HepG2 (cell line): ENCODE measurements around the gene ESR2. TPM values are rescaled to one million over a fixed set of nuclear protein-coding genes. Genes with fewer than 3 reads are reported as not detected.

Source experiments
- ATAC-seq: fragments of 200-7000 bp; cut with Tn5 transposase; 3 replicates; pipeline ENCODE4 v1.9.1; 2020; ENCODE audit warnings: mild to moderate bottlenecking, moderate library complexity
- BruUV-seq: library from RNA; stranded (reverse); fragments of 400-500 nt; replicated peaks from 2 replicates; lab custom pipeline; 2021; lab: Mats Ljungman, UMichigan
- CTCF ChIA-PET: fragments of 300-600 bp; formaldehyde crosslinking; extraction: SDS; loops from one replicate; lab custom pipeline; 2021; ENCODE audit warnings: low total read pairs, inconsistent platforms, low intra/inter-chr PET ratio; lab: Yijun Ruan, JAX
- POLR2A ChIA-PET: fragments of 350-600 bp; sonication (Branson Sonifier 250); formaldehyde crosslinking; loops from one replicate; lab custom pipeline; 2020; ENCODE audit warnings: antibody characterized with exemption, inconsistent platforms; lab: Yijun Ruan, JAX
- DNase-seq: peaks from one replicate; pipeline ENCODE4 v3.0.0-alpha.2; 2015; ENCODE audit warnings: low spot score
- FAIRE-seq: peaks from 3 replicates; lab custom pipeline; 2011; peaks lifted over from hg19 to GRCh38; lab: Jason Lieb, UNC
- H2AFZ ChIP-seq: one replicate; pipeline ENCODE4 v1.6.1; 2011; ENCODE audit warnings: low read length, inconsistent platforms
- H3K27ac ChIP-seq: fragments of 300-600 bp; 3 replicates; pipeline ENCODE4 v1.8.0; 2011; ENCODE audit warnings: mixed run types, mild to moderate bottlenecking, mixed read lengths, low read length, inconsistent platforms; ENCODE audit not compliant: insufficient read depth; ENCODE audit errors: extremely low read length
- H3K27me3 ChIP-seq, 2 experiments: fragments of 200-600 bp in 1 of 2; 2 replicates in 1 of 2; 3 replicates in 1 of 2; pipeline versions ENCODE4 v1.6.0 to v1.8.0; 2011; ENCODE audit warnings: low read length in 2 of 2, mild to moderate bottlenecking in 2 of 2, moderate library complexity in 2 of 2, inconsistent platforms in 1 of 2; ENCODE audit not compliant: insufficient read depth in 2 of 2, control insufficient read depth in 1 of 2
- H3K36me3 ChIP-seq, 2 experiments: fragments of 200-600 bp in 1 of 2; replicated peaks in 1 of 2; 2 replicates in 1 of 2; 3 replicates in 1 of 2; pipeline versions ENCODE4 v1.5.1 to v1.8.0; 2011; ENCODE audit warnings: low read length in 2 of 2, inconsistent platforms in 1 of 2; ENCODE audit not compliant: insufficient read depth in 2 of 2, control insufficient read depth in 1 of 2
- H3K4me1 ChIP-seq: 2 replicates; pipeline ENCODE4 v1.5.1; 2012; ENCODE audit warnings: low read length, inconsistent platforms; ENCODE audit not compliant: insufficient read depth
- H3K4me2 ChIP-seq: 2 replicates; pipeline ENCODE4 v1.6.0; 2011; ENCODE audit warnings: low read depth, low read length, inconsistent platforms
- H3K4me3 ChIP-seq, 3 experiments: fragments of 200-600 bp in 1 of 3; sonication (generic), shearing (Covaris generic) in 1 of 3; replicated peaks in 1 of 3; 2 replicates each; pipeline ENCODE4 v1.5.1; 2011 to 2016; ENCODE audit warnings: low read length in 3 of 3, inconsistent platforms in 2 of 3, low read depth in 2 of 3, mild to moderate bottlenecking in 2 of 3, control low read depth in 1 of 3, mixed read lengths in 1 of 3; ENCODE audit not compliant: insufficient read depth in 1 of 3
- H3K79me2 ChIP-seq: one replicate; pipeline ENCODE4 v1.6.1; 2011; ENCODE audit warnings: low read length, inconsistent platforms; ENCODE audit not compliant: insufficient read depth
- H3K9ac ChIP-seq: 2 replicates; pipeline ENCODE4 v1.6.0; 2011; ENCODE audit warnings: mild to moderate bottlenecking, low read depth, low read length, inconsistent platforms; ENCODE audit not compliant: insufficient read depth
- H3K9me3 ChIP-seq: 2 replicates; pipeline ENCODE4 v1.5.1; 2012; ENCODE audit warnings: mild to moderate bottlenecking, low read length
- H4K20me1 ChIP-seq: 2 replicates; pipeline ENCODE4 v1.6.0; 2011; ENCODE audit warnings: inconsistent platforms, mild to moderate bottlenecking, low read length, moderate library complexity; ENCODE audit not compliant: insufficient read depth
- AGO1 ChIP-seq: fragments of 200-400 bp; formaldehyde crosslinking; IDR thresholded peaks from 2 replicates; pipeline ENCODE4 v1.6.1; 2017; ENCODE audit warnings: mild to moderate bottlenecking, low read depth, low read length, moderate library complexity; ENCODE audit not compliant: poor library complexity, severe bottlenecking
- WGBS: methylation state at CpG from one replicate; pipeline ENCODE4 v1.1.6; 2017; ENCODE audit warnings: low lambda C conversion rate; 5-methylcytosine and 5-hydroxymethylcytosine counted together
- in situ Hi-C: cut with HindIII; loops from 2 replicates; pipeline ENCODE4 v1.10.0; 2017; ENCODE audit warnings: low pct_unique_long_range_greater_than_20kb; ENCODE audit not compliant: extremely low pct_ligation_motif_present
- intact Hi-C: fragments of 100-400 bp; cut with micrococcal nuclease; formaldehyde crosslinking; loops from one replicate; pipeline ENCODE4 v1.10.0; 2022; ENCODE audit not compliant: unreplicated experiment
- polyA plus RNA-seq, 8 experiments: library from polyadenylated mRNA; depleted of rRNA in 3 of 8; stranded (reverse) in 7 of 8; unstranded in 1 of 8; fragments of >200 nt; fragmentation: Illumina TruSeq in 4 of 8; extraction: Trizol in 4 of 8; gene quantifications; 2 replicates each; pipeline versions ENCODE4 v1.2.1 to v1.2.3, GENCODE V29; 2011 to 2016; ENCODE audit warnings: low read depth in 4 of 8, missing spikeins in 1 of 8, mixed read lengths in 1 of 8; ENCODE audit not compliant: insufficient read depth in 1 of 8
- total RNA-seq, 5 experiments: library from RNA; depleted of rRNA; stranded (reverse); fragments of >200 nt; fragmentation: Illumina TruSeq; extraction: Trizol; gene quantifications; 2 replicates each; pipeline ENCODE4 v1.2.3, GENCODE V29; 2016; ENCODE audit warnings: low read depth in 1 of 5
- TF ChIP-seq, protein P1 (sequence below): sonication (generic); formaldehyde crosslinking; conservative IDR thresholded peaks from 2 replicates; pipeline ENCODE4 v1.8.0; 2022; ENCODE audit warnings: mild to moderate bottlenecking, moderate library complexity, missing genetic modification reagents
- TF ChIP-seq, protein P2 (sequence below): sonication (generic); formaldehyde crosslinking; IDR thresholded peaks from 2 replicates; pipeline ENCODE4 v1.4.0; 2020; ENCODE audit warnings: mild to moderate bottlenecking, missing genetic modification reagents
- TF ChIP-seq, protein P3 (sequence below): sonication (generic); formaldehyde crosslinking; IDR thresholded peaks from 2 replicates; pipeline ENCODE4 v1.4.0; 2020; ENCODE audit warnings: mild to moderate bottlenecking, missing genetic modification reagents
- TF ChIP-seq, protein P4 (sequence below): sonication (generic); formaldehyde crosslinking; IDR thresholded peaks from 2 replicates; pipeline ENCODE4 v1.4.0; 2020; ENCODE audit warnings: mild to moderate bottlenecking, low read depth, missing genetic modification reagents
- TF ChIP-seq, protein P5 (sequence below): IDR thresholded peaks from 2 replicates; pipeline ENCODE4 v1.6.1; 2012; ENCODE audit warnings: inconsistent platforms

The ESR2 gene
- total and polyA plus RNA-seq, 2 of the 13 experiments (the other 11 are each of a cell fraction or from before 2014, with no cell fraction given), result 0.01 to 0.04 TPM

DNA sequence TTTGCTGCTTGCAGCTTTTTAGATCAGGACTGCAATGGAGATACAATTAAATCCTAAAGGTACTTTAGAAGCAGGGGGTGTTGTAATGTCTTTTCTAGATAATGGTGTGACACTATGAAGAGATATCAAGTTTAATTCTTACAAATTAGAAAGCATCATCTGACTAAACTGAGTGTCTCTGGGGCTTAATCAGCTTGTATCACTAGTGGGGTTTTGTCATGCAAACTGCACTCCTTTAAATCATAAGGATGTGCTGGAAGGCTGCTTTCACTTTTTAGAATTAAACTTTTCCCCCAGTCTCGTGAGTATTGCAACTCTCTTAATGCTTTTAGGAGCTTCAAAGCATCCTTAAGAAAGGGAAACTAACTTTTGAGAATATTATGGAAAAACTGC is 218.6 kb downstream of the ESR2 start (continued):
- TF ChIP-seq, protein P1, sequence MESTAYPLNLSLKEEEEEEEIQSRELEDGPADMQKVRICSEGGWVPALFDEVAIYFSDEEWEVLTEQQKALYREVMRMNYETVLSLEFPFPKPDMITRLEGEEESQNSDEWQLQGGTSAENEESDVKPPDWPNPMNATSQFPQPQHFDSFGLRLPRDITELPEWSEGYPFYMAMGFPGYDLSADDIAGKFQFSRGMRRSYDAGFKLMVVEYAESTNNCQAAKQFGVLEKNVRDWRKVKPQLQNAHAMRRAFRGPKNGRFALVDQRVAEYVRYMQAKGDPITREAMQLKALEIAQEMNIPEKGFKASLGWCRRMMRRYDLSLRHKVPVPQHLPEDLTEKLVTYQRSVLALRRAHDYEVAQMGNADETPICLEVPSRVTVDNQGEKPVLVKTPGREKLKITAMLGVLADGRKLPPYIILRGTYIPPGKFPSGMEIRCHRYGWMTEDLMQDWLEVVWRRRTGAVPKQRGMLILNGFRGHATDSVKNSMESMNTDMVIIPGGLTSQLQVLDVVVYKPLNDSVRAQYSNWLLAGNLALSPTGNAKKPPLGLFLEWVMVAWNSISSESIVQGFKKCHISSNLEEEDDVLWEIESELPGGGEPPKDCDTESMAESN, result no peak

DNA sequence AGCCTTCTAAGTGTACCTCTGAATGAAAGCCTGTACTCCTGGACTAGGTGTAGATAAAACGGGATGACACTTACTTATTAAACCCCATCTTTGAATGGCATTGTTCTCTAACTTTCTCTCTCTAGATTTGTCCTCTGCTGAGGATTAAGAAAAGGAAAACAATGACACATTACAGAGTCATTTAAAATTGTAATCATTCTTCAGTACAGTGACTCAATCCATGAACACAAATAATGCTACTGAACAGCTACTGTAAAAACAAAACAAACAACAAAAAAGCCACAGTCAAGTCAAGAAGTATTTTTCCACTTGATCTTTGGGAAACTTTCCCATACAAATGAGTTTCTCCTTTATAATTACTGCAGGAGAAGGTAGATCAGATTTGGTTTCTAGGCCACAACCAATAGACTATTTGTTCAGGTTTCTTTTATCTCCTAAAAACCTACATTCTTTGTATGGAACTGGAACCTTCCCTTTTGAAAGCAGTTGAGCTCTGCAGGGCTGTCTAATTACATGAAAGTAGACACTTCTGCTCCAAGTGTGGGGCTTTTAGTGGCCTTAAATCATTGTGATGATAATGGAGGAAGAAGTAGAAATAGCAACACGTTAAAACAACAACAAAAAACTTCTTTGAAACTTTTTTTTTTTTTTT is 219.1 kb downstream of the ESR2 start:
- Histone ChIP-seq H3K27ac (no peak overlapping the region), H3K27me3 (no peaks in the 10 kb centered on the region), H3K9ac (no peak overlapping the region), H3K36me3 (no peaks in the 10 kb centered on the region; a peak in 1 of 5 replicates), H2AFZ (no peak overlapping the region), H4K20me1 (no peaks in the 10 kb centered on the region), H3K4me3 (no peak overlapping the region), H3K79me2 (no peaks in the 10 kb centered on the region), H3K9me3 (no peaks in the 10 kb centered on the region), H3K4me1 (no peaks in the 10 kb centered on the region), H3K4me2 (no peak overlapping the region)
- POLR2A ChIA-PET, result no interaction called here
- in situ Hi-C loops, result no loop called here
- DNase-seq, result no peak
- ATAC-seq, result no peak
- no TSS peak for BruUV-seq
- WGBS, result 79% methylated on average over 2 of the region's 2 CpGs
- CTCF ChIA-PET, result no interaction called here
- intact Hi-C loops, result no loop called here
- FAIRE-seq, result no peak
- TF ChIP-seq, protein P2, sequence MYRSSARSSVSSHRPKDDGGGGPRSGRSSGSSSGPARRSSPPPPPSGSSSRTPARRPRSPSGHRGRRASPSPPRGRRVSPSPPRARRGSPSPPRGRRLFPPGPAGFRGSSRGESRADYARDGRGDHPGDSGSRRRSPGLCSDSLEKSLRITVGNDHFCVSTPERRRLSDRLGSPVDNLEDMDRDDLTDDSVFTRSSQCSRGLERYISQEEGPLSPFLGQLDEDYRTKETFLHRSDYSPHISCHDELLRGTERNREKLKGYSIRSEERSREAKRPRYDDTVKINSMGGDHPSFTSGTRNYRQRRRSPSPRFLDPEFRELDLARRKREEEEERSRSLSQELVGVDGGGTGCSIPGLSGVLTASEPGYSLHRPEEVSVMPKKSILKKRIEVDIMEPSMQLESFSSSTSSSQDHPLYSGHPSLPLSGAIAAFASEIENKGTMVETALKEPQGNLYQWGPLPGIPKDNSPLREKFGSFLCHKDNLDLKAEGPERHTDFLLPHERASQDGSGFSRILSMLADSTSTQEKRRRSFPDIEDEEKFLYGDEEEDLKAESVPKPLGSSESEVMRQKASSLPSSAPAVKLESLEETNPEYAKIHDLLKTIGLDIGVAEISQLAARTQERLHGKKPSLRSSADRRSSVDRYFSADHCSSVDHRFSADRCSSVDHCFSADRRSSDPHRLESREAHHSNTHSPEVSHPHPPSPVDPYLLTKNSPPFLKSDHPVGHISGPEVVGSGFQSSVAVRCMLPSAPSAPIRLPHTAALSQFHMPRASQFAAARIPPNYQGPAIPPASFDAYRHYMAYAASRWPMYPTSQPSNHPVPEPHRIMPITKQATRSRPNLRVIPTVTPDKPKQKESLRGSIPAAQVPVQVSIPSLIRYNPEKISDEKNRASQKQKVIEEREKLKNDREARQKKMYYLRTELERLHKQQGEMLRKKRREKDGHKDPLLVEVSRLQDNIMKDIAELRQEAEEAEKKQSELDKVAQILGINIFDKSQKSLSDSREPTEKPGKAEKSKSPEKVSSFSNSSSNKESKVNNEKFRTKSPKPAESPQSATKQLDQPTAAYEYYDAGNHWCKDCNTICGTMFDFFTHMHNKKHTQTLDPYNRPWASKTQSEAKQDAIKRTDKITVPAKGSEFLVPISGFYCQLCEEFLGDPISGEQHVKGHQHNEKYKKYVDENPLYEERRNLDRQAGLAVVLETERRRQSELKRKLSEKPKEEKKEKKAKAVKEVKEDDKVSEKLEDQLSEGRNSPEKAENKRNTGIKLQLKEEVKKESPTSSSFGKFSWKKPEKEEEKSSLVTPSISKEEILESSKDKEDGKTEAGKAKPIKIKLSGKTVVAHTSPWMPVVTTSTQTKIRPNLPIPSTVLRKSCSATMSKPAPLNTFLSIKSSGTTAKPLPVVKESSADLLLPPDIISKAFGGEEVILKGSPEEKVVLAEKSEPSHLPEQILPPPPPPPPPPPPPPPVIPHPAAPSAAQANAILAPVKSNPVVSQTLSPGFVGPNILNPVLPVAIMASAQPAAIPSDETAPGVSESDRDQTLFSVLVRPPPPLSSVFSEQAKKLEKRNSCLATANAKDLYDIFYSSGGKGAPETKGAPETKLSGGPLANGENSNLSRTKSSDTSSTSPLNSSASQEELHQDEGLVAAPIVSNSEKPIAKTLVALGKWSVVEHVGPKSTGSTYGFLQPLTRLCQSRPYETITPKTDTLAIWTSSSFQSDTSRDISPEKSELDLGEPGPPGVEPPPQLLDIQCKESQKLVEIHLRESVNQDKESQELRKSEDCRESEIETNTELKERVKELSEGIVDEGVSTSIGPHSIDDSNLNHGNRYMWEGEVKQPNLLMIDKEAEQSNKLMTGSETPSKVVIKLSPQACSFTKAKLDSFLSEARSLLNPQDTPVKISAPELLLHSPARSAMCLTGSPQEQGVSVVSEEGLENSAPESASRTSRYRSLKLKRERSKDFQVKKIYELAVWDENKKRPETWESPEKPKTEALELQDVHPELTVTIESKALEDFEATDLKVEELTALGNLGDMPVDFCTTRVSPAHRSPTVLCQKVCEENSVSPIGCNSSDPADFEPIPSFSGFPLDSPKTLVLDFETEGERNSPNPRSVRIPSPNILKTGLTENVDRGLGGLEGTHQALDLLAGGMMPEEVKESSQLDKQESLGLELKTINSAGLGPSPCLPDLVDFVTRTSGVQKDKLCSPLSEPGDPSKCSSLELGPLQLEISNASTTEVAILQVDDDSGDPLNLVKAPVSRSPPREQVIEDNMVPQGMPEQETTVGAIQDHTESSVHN (CRISPR knock-in tag), result no peak
- TF ChIP-seq, protein P3, sequence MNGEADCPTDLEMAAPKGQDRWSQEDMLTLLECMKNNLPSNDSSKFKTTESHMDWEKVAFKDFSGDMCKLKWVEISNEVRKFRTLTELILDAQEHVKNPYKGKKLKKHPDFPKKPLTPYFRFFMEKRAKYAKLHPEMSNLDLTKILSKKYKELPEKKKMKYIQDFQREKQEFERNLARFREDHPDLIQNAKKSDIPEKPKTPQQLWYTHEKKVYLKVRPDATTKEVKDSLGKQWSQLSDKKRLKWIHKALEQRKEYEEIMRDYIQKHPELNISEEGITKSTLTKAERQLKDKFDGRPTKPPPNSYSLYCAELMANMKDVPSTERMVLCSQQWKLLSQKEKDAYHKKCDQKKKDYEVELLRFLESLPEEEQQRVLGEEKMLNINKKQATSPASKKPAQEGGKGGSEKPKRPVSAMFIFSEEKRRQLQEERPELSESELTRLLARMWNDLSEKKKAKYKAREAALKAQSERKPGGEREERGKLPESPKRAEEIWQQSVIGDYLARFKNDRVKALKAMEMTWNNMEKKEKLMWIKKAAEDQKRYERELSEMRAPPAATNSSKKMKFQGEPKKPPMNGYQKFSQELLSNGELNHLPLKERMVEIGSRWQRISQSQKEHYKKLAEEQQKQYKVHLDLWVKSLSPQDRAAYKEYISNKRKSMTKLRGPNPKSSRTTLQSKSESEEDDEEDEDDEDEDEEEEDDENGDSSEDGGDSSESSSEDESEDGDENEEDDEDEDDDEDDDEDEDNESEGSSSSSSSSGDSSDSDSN (CRISPR knock-in tag), result no peak
- TF ChIP-seq AGO1, result no peak
- TF ChIP-seq, protein P4, sequence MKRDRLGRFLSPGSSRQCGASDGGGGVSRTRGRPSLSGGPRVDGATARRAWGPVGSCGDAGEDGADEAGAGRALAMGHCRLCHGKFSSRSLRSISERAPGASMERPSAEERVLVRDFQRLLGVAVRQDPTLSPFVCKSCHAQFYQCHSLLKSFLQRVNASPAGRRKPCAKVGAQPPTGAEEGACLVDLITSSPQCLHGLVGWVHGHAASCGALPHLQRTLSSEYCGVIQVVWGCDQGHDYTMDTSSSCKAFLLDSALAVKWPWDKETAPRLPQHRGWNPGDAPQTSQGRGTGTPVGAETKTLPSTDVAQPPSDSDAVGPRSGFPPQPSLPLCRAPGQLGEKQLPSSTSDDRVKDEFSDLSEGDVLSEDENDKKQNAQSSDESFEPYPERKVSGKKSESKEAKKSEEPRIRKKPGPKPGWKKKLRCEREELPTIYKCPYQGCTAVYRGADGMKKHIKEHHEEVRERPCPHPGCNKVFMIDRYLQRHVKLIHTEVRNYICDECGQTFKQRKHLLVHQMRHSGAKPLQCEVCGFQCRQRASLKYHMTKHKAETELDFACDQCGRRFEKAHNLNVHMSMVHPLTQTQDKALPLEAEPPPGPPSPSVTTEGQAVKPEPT (CRISPR knock-in tag), result no peak
- TF ChIP-seq, protein P5, sequence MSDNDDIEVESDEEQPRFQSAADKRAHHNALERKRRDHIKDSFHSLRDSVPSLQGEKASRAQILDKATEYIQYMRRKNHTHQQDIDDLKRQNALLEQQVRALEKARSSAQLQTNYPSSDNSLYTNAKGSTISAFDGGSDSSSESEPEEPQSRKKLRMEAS, result no peak
